GM12878 (cell line): ENCODE data around the gene TRIM69. TPM values are rescaled to one million over a fixed set of nuclear protein-coding genes. Genes with fewer than 3 reads are reported as not detected.

Source experiments
- ATAC-seq: fragments of 200-7000 bp; cut with Tn5 transposase; 3 replicates; pipeline ENCODE4 v1.9.1; 2020; ENCODE audit warnings: mild to moderate bottlenecking, moderate library complexity
- BruUV-seq: library from RNA; stranded (reverse); fragments of 400-500 nt; replicated peaks from 2 replicates; lab custom pipeline; 2021; lab: Mats Ljungman, UMichigan
- CTCF ChIA-PET: fragments of 300-600 bp; sonication (Branson Sonifier 250); formaldehyde crosslinking; extraction: SDS; loops from one replicate; lab custom pipeline; 2021; ENCODE audit warnings: inconsistent platforms; lab: Yijun Ruan, JAX
- POLR2A ChIA-PET: fragments of 350-600 bp; formaldehyde crosslinking; extraction: SDS; loops from one replicate; lab custom pipeline; 2021; ENCODE audit warnings: inconsistent platforms; lab: Charles Lee
- RAD21 ChIA-PET: fragments of 300-600 bp; sonication (Branson Sonifier 250); formaldehyde crosslinking; loops from one replicate; lab custom pipeline; 2023; ENCODE audit warnings: antibody characterized with exemption; ENCODE audit not compliant: unreplicated experiment; lab: Charles Lee
- SMC1A ChIA-PET: fragments of 300-600 bp; sonication (Branson Sonifier 250); formaldehyde crosslinking; loops from one replicate; lab custom pipeline; 2023; ENCODE audit not compliant: unreplicated experiment, uncharacterized antibody; lab: Charles Lee
- DNase-seq: peaks from one replicate; pipeline ENCODE4 v3.0.0-alpha.2; 2011; ENCODE audit warnings: low read depth, low spot score
- FAIRE-seq: peaks from 3 replicates; lab custom pipeline; 2011; peaks lifted over from hg19 to GRCh38; lab: Jason Lieb, UNC
- H2AFZ ChIP-seq: 2 replicates; pipeline ENCODE4 v1.6.0; 2011; ENCODE audit warnings: low read depth, low read length, control low read depth; ENCODE audit not compliant: control insufficient read depth
- H3K27ac ChIP-seq: 2 replicates; pipeline ENCODE4 v1.5.1; 2011; ENCODE audit warnings: control low read depth; ENCODE audit not compliant: control insufficient read depth, insufficient read depth
- H3K27me3 ChIP-seq, 2 experiments: replicated peaks in 1 of 2; 2 replicates each; pipeline versions ENCODE4 v1.6.0 to v1.6.1; 2011; ENCODE audit warnings: low read length in 1 of 2; ENCODE audit not compliant: control insufficient read depth in 2 of 2, insufficient read depth in 2 of 2
- H3K36me3 ChIP-seq, 2 experiments: 2 replicates each; pipeline ENCODE4 v1.5.1; 2011; ENCODE audit warnings: low read length in 1 of 2; ENCODE audit not compliant: control insufficient read depth in 2 of 2, insufficient read depth in 2 of 2
- H3K4me1 ChIP-seq: 2 replicates; pipeline ENCODE4 v1.6.1; 2011; ENCODE audit warnings: mild to moderate bottlenecking, low read length, moderate library complexity, mixed read lengths; ENCODE audit not compliant: control insufficient read depth, insufficient read depth
- H3K4me2 ChIP-seq: 2 replicates; pipeline ENCODE4 v1.6.0; 2011; ENCODE audit warnings: control low read depth; ENCODE audit not compliant: control insufficient read depth, insufficient read depth
- H3K4me3 ChIP-seq: fragments of 200-600 bp; sonication (generic); 2 replicates; pipeline ENCODE4 v1.5.1; 2016
- H3K79me2 ChIP-seq: 2 replicates; pipeline ENCODE4 v1.6.0; 2011; ENCODE audit warnings: low read length; ENCODE audit not compliant: control insufficient read depth, insufficient read depth
- H3K9ac ChIP-seq: 2 replicates; pipeline ENCODE4 v1.8.0; 2011; ENCODE audit warnings: low read length, control low read depth, mixed read lengths; ENCODE audit not compliant: control insufficient read depth, insufficient read depth
- H3K9me3 ChIP-seq: replicated peaks from 3 replicates; pipeline ENCODE4 v1.5.1; 2011; ENCODE audit warnings: mild to moderate bottlenecking, low read length; ENCODE audit not compliant: control insufficient read depth, insufficient read depth
- H4K20me1 ChIP-seq: 2 replicates; pipeline ENCODE4 v1.6.0; 2011; ENCODE audit not compliant: control insufficient read depth, insufficient read depth
- EED ChIP-seq: sonication (generic); IDR thresholded peaks from 2 replicates; pipeline ENCODE4 v1.6.1; 2016; ENCODE audit warnings: antibody characterized with exemption, low read depth
- GATAD2B ChIP-seq: fragments of 450-650 bp; conservative IDR thresholded peaks from 2 replicates; pipeline ENCODE4 v1.6.1; 2017; ENCODE audit warnings: low read depth, mild to moderate bottlenecking, moderate library complexity
- SIN3A ChIP-seq: IDR thresholded peaks from 2 replicates; pipeline ENCODE4 v1.6.1; 2012; ENCODE audit warnings: low read depth, low read length, improper control_type of control experiment
- TARDBP ChIP-seq: IDR thresholded peaks from 2 replicates; pipeline ENCODE4 v1.6.1; 2016; ENCODE audit warnings: borderline replicate concordance
- YY1 ChIP-seq: IDR thresholded peaks from 2 replicates; pipeline ENCODE4 v1.6.1; 2011; ENCODE audit warnings: low read depth, mild to moderate bottlenecking, low read length
- ZNF207 ChIP-seq: fragments of 450-650 bp; IDR thresholded peaks from 2 replicates; pipeline ENCODE4 v1.6.1; 2014; ENCODE audit warnings: antibody characterized with exemption, mild to moderate bottlenecking, borderline replicate concordance
- ZNF622 ChIP-seq: fragments of 450-650 bp; IDR thresholded peaks from 2 replicates; pipeline ENCODE4 v1.6.1; 2017; ENCODE audit warnings: mild to moderate bottlenecking, inconsistent platforms
- WGBS: methylation state at CpG from one replicate; pipeline ENCODE4 v1.1.6; 2016; ENCODE audit warnings: low lambda C conversion rate; ENCODE audit not compliant: insufficient replicate concordance, insufficient coverage; ENCODE audit errors: missing lambda C conversion rate; 5-methylcytosine and 5-hydroxymethylcytosine counted together
- in situ Hi-C: fragments of 300-500 bp; cut with MboI; formaldehyde crosslinking; loops from 9 replicates; pipeline ENCODE4 v1.14.3; 2018; ENCODE audit warnings: mixed read lengths
- intact Hi-C: fragments of 100-400 bp; cut with micrococcal nuclease; formaldehyde crosslinking; loops from one replicate; pipeline ENCODE4 v1.14.2; 2022; ENCODE audit not compliant: unreplicated experiment
- polyA plus RNA-seq, 11 experiments: library from polyadenylated mRNA; depleted of rRNA in 4 of 11; unstranded in 6 of 11; stranded (reverse) in 5 of 11; fragments of >200 nt; fragmentation: Nextera tagmentation in 4 of 11; fragmentation: Illumina TruSeq in 1 of 11; extraction: Ambion mirVana in 4 of 11; extraction: Trizol in 1 of 11; gene quantifications; 1 replicate in 1 of 11; 2 replicates in 10 of 11; pipeline versions ENCODE4 v1.2.1 to v1.2.3, GENCODE V29; 2011 to 2016; ENCODE audit warnings: inconsistent platforms in 2 of 11, missing spikeins in 2 of 11, low read depth in 1 of 11
- total RNA-seq, 4 experiments: library from RNA; depleted of rRNA in 3 of 4; stranded (reverse); fragments of >200 nt in 3 of 4; fragmentation: Illumina TruSeq in 1 of 4; extraction: Trizol in 1 of 4; gene quantifications; 2 replicates each; pipeline versions ENCODE4 v1.2.1 to v1.2.3, GENCODE V29; 2013 to 2021

TRIM69 gene
- total and polyA plus RNA-seq, 10 of the 15 experiments (the other 5 are each of a cell fraction or from before 2014, with no cell fraction given), result 11.2 to 52.7 (median 37.8) TPM

DNA sequence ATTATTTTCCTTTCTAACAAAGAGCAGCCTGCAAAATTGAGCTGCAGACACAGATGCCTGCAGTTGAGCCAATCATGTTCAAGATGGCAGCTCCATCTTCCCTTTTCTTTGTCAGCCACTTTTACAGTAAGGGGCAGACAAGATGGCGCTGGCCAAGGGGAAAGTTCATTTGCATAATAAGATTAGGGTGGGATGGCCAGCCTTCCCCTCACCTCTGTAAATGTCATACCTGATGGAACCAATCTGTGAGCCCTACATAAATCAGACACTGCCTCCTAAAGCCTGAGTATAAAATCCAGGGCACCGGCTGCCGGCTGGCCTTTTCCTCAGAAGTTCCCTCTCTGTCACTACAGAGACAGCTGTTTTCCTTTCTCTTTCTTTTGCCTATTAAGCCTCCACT is 41.0 kb upstream of the TRIM69 start:
- H3K36me3 ChIP-seq, result no peaks in the 10 kb centered on the region
- no peak overlapping the region for H3K9ac ChIP-seq
- intact Hi-C loops, result no loop called here
- no peak overlapping the region for H2AFZ ChIP-seq
- no peaks in the 10 kb centered on the region for H3K9me3 ChIP-seq
- FAIRE-seq, result no peak
- no peak for DNase-seq
- no peak for ATAC-seq
- no peaks in the 10 kb centered on the region for H3K79me2 ChIP-seq
- H3K4me2 ChIP-seq, result no peak overlapping the region
- H3K4me1 ChIP-seq, result no peaks in the 10 kb centered on the region
- ChIA-PET SMC1A (interaction anchor here (0.7 to 1.8 kb wide), 3 partner anchors 16 to 43 kb away, joined by 3 to 5 read pairs (median 5); partner anchors contain the start of genes B2M, PATL2 and SPG11), CTCF (interaction anchor here (1.2 to 2.4 kb wide), 4 partner anchors 10 to 42 kb away, joined by 4 to 8 read pairs (median 6); partner anchors contain the start of gene TRIM69), RAD21 (interaction anchor here (1.3 to 2.6 kb wide), 2 partner anchors 16 to 31 kb away, joined by 3 to 13 read pairs; partner anchors contain the start of genes B2M, PATL2 and SPG11), POLR2A (interaction anchor here (0.6 to 1.8 kb wide), 3 partner anchors 29 to 119 kb away, joined by 4 to 6 read pairs (median 5); partner anchors contain the start of gene TRIM69)
- TF ChIP-seq GATAD2B (no peak), YY1 (0 out of 2 replicates have a peak, but pooled peaks have one; percentile 39)
- 97% methylated on average over 3 of the region's 3 CpGs for WGBS
- in situ Hi-C loops, result no loop called here
- BruUV-seq, result no TSS peak
- H3K27me3 ChIP-seq, result no peaks in the 10 kb centered on the region; a peak in 1 of 4 replicates
- H3K4me3 ChIP-seq, result no peak overlapping the region
- no peaks in the 10 kb centered on the region for H4K20me1 ChIP-seq
- no peak overlapping the region for H3K27ac ChIP-seq

GRCh38 chr15:44697014-44697413 is 39.3 kb upstream of the TRIM69 start:
- no peak overlapping the region for H3K4me3 ChIP-seq
- RAD21 ChIA-PET, result interaction anchor here (2.6 kb wide), 1 partner anchor 33 kb away, joined by 13 read pairs; the partner anchor contains the start of gene SPG11
- intact Hi-C loops (no loop called here), in situ Hi-C loops (no loop called here)
- no peak for ATAC-seq
- DNase-seq, result no peak
- CTCF ChIA-PET, result interaction anchor here (1.8 to 2.4 kb wide), 2 partner anchors 10 to 40 kb away, joined by 3 to 8 read pairs; partner anchors contain the start of gene TRIM69
- BruUV-seq, result no TSS peak
- peaks cover 2% of the 10 kb centered on the region; the same call in 1 of the 3 replicates for H3K9me3 ChIP-seq
- no peaks in the 10 kb centered on the region for H3K79me2 ChIP-seq
- no peaks in the 10 kb centered on the region for H3K36me3 ChIP-seq
- no peak overlapping the region for H2AFZ ChIP-seq
- no peak for TF ChIP-seq EED
- no peak for TF ChIP-seq TARDBP
- no peak for TF ChIP-seq ZNF622
- TF ChIP-seq ZNF207, result no peak
- no peak for TF ChIP-seq SIN3A
- POLR2A ChIA-PET, result interaction anchor here (0.9 to 1.9 kb wide), 2 partner anchors 10 to 25 kb away, joined by 3 to 6 read pairs; no protein-coding TSS in a partner anchor
- H3K27ac ChIP-seq, result no peak overlapping the region
- no peak overlapping the region for H3K4me2 ChIP-seq
- no peaks in the 10 kb centered on the region for H4K20me1 ChIP-seq
- SMC1A ChIA-PET, result interaction anchor here (0.7 to 1.8 kb wide), 5 partner anchors 11 to 217 kb away, joined by 3 to 8 read pairs (median 5); partner anchors contain the start of gene SPG11
- H3K4me1 ChIP-seq, result no peaks in the 10 kb centered on the region
- H3K27me3 ChIP-seq, result no peaks in the 10 kb centered on the region; a peak in 1 of 4 replicates
- no peak overlapping the region for H3K9ac ChIP-seq
- no peak for FAIRE-seq
